Inflammatory macrophage treated with lipopolysaccharide for 1 hour (primary cell): Measurements from ENCODE around the gene PRLHR.

ENCODE experiments used
- DNase-seq, 2 donors: peaks; one replicate each; pipeline ENCODE4 v3.0.0-alpha.2; 2020 to 2022

Gene PRLHR

DNA sequence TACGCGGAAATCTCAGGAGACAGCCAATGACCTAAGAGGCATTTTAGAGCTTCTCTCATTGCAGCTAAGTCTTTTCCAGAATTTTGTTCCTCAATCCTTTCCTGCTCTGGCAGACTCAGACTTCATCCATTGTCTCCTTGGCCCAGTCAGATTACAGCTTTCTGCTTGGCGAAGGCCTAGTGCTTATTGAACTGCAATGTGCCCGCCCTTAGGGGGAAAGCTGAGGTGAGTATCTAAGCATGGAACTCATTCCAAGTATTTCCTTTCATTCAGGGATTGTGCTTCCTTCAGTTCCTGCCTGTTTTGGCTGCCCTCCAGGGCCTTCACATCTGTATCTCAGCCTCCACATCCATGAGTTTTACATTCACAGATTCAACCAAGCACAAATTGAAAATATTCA is 37.5 kb downstream of the PRLHR start:
- no peak for DNase-seq

DNA sequence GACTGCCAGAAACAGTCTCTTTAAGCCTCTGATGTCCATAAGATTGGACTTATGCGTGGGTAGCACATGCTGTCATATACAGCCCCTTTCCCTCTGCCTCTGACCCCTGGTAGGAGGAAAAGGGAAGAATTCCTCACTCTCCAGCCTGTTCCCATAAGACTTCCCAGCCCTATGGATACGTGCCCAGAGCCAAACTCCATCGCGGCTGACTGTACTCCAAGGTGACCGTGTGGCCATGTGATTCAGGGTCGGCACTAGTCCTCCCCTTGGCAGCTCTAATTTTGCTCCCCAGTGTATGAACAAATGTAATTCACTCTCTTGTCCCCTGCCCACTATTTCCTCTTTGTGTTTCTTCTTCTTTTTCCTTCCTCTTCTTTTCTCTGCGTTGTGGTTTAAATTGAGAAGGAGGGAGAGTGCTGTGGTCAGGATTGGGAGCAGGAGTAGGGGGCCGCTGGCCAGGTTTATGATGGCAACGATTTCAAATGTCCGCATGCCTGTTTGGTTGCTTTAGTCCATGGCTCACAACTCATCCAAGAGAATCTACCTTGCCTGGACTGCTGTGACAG is 43.8 kb downstream of the PRLHR start:
- DNase-seq = peak in 1 of 2 donors; percentile 21

DNA sequence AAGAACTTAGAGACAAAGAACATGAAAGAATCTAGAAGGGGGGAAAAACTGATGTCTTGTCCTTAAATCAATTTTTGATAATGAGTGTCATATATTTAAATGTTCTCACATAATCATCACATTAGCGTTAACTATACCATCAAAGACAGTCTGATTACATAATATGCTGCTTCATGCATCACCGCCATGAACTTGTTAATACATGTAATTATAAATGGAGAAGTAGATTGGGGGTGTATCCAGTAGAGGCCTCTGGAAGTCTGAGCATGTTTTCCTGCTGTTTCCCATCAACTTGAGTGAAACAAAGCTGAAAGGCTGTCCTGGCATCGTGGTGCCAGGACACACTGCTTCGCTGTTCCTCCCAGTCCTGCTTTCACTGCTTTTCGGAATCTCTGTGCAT is 48.2 kb downstream of the PRLHR start:
- no peak for DNase-seq

DNA sequence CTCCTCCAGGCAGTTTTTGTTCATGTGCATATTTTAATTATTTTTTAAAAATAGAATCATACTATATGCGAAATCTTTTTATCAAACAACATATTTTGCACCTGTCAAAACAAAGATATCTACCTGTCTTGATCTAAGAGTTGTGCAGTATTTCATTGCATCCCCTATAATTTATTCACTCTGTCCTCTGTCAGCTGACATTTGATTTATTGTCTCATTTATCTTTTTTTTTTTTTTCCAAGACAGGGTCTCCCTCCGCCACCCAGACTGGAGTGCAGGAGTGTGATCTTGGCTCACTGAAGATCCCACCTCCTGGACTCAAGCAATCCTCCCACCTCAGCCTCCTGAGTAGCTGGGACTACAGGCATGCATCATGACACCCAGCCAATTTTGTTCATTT is 49.0 kb downstream of the PRLHR start:
- DNase-seq = no peak

DNA sequence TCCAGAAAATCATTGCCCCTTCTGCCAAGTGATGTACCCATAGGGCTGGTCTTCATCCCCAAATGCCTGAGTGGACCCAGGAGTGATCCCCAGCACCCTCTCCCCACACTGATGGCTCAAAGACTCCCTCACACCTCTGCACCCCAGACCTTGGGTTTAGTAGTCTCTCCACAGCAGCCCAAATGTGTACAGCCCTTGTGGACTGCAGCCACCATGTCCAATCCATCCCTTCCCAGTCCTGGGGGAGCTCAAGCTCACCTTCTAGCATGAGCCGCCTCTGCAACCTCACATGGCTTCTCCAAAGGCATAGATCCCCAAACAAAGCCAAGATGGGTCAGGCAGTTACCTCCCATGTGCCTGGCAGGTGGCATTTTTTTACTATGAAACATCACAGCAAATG is 50.1 kb downstream of the PRLHR start:
- no peak for DNase-seq

DNA sequence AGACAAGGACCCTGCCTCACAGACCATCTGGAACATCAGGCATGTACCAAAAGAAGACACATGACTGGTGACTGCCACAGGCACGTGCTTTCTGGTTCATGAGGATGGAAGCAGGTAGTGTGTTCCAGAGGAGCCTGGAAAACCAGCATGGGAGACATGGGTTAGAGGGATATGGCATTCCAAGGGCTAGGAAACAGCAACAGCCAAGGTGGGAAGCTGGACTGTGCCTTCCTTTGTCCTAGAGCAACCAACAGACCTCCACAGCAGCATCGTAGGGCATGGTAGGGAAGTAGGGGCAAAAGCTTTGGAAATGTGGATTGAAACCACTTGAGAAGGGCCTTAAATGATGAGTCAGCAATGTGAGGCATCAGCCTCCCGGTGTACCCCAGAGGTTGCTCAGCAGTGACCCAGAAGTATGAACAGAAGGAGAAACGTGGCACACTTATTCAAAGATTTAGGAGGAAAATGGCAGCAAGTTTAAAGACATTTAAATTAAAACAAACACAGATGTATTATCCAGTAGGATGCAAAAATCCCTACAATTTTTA is 51.0 kb downstream of the PRLHR start:
- DNase-seq = no peak

DNA sequence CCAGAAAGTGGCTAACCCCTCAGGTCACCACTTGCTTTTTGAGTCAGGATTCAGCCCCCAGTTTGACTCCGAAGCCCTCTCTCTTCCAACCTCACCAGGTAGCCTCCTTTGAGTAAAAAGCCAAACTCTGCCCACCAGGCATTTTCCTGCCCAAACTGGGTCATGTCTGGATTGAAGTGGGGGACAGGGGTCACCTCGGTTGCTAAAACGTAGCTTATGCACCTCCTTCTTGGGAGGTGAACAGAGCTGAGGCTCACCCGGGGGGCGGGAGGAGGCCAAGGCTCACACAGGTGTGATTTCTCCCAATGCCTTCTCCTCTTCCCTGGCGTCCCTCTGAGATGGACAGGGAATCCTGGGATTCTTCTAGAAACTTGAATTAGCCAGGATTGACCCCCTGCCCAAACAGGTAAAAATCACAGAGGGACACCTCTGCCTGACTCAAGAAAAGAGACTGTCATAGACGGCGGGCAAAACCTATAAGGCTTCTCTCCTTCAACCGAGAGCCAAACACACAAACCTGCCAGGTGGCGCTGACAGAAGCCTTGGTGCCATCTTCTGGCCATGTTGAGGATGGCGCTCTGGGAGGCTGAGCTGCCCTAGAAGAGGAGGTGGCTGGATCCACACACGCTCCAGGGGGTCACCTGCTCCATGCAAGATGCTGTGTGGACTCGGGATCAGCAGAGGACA is 51.6 kb downstream of the PRLHR start:
- DNase-seq = peak; percentile 31 to 67

DNA sequence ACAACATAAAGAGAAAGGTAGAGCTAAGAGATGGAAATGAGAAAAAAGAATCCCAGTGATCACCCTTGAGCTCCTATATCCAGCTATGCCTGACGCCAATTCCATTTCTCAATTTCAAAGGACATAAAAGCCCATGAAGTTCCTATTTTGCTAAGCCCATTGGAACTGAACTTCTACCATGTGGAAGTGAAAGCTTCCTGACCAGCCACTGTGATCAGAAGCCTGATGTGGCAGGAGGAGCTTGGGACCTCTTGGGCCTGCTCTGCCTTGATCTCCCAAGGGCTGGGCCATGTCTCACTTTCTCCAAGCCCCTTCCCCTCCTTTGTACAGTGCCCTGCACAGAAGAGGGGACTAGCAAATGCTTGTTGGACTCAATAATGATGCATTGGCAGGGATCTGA is 52.7 kb downstream of the PRLHR start:
- peak in 1 of 2 donors; percentile 32 for DNase-seq

DNA sequence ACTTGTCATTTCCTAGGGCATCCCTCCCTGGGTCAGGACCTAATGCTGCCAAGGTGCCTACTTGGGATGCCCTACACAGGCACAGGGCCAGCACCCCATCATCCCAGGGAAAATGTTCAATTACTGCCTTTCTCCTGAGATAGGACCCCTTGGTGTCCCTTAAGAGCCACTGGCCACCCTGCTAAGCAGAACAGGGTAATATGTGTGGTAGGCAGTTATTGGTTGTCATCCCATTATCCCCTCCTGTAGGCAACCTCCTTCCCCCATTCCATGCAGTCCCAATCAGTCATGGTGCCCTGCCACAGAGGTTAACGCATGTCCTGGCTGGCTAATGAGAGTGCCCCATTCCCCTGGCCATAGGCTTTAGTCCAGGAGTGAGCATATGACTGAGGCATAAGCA is 53.2 kb downstream of the PRLHR start:
- DNase-seq = no peak

DNA sequence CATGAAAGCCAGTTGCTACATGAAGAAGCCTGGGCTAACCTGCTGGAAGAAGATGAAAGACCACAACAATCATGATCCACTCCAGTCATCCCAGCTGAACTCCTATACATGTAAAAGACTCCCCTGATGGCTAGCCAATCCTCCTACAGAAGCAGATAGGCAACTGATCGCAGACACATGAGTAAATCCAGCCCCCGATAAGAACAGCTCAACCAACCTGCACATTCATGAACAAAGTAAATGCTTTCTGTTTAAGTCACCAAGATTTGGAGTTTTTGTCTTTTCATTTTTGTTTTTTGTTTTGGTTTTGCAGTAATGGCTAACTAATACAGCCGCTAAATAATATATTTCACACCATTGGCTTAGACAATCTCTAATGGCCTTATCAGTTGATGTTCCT is 53.7 kb downstream of the PRLHR start:
- DNase-seq = no peak
